IPS DF 19.7 (cell line): Measurements from ENCODE around the gene STON1.
A peak's percentile ranks its signal among the peaks of the same experiment; 100 is the strongest.
"Not testable (repeated sequence)": the region's sequence is repeated elsewhere in the genome, so short reads cannot be mapped to it uniquely, and the experiment has no call there.

Source experiments
- DNase-seq: peaks from one replicate; pipeline ENCODE4 v3.0.0-alpha.2; 2013; ENCODE audit warnings: low read depth, low spot score

STON1 gene

GRCh38 chr2:48530033-48530811 lies at the start of gene STON1:
STON1 (plus strand) TSS chr2:48530154; CDS start chr2:48580634, 50,480 bp downstream.
- DNase-seq, result no peak

DNA sequence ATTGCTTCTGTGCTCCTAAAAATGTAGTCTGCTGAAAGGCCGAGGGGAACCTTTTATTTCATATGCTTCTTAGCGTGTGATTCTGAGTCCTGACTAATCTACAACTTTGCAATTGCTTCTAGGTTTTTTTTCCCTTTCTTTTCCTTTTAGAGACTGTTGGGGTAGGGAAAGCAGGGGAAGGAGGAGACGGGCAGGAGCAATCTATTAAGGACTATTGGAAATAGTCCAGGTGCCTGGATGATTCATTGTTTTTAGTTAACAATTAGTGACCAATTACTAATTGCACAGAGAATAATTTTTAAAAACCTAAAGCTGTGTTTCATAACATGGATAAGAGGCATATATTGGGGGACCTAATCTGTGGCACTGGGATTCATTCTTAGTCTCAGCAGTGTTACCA lies 49.4 kb upstream of the STON1 start:
- DNase-seq, result no peak

DNA sequence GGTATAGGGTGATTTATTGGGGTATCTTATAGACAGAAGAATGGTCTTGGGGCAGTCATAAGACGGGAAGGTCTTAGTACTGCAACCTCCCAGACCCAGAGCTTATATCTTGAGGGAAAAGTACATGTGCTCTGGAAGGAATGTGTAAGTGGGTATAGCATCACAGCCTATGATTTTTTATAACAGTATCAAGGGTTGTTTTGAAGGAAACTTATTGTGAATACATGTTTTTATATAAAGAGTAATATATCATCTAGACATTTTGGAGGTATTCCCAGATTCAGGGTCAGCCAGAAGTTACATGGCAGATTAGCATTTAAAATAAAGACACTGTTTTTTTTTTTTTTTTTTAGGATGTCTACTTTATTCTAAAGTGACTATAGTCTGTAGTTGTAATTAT lies 47.6 kb upstream of the STON1 start:
- DNase-seq, result no peak

GRCh38 chr2:48482769-48483168 lies 47.2 kb upstream of the STON1 start:
- DNase-seq, result no peak

- DNase-seq, result no peak
Measured at GRCh38 chr2:48483506-48483905, 46.4 kb upstream of the STON1 start.

- no peak for DNase-seq
Measured at GRCh38 chr2:48483916-48484315, 46.0 kb upstream of the STON1 start.

- DNase-seq, result no peak
Measured at GRCh38 chr2:48488545-48488944, 41.4 kb upstream of the STON1 start.

- no peak for DNase-seq
Measured at GRCh38 chr2:48496849-48497248, 33.1 kb upstream of the STON1 start.

GRCh38 chr2:48504647-48505327 lies 25.2 kb upstream of the STON1 start:
- no peak for DNase-seq

DNA sequence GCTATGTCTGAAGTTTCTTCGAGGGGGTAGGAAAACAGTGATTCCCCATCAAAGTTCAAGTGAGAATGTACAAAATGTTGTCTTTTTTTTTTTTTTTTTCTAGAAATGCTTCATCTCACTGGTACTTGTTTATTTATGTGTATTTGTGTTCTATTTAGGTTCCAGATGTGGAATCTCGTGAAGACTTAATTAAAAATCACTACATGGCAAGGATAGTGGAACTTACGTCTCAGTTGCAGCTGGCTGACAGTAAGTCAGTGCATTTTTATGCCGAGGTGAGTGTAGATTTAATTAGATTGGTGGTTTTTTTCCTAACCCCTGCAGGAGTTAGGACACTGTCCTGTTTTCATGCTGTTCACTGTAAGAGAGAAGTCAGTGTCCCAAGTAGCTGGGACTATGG lies 22.8 kb upstream of the STON1 start:
- DNase-seq, result no peak

GRCh38 chr2:48508461-48509124 lies 21.4 kb upstream of the STON1 start:
- DNase-seq, result peak; percentile 52

GRCh38 chr2:48510329-48510728 lies 19.6 kb upstream of the STON1 start:
- DNase-seq, result no peak

DNA sequence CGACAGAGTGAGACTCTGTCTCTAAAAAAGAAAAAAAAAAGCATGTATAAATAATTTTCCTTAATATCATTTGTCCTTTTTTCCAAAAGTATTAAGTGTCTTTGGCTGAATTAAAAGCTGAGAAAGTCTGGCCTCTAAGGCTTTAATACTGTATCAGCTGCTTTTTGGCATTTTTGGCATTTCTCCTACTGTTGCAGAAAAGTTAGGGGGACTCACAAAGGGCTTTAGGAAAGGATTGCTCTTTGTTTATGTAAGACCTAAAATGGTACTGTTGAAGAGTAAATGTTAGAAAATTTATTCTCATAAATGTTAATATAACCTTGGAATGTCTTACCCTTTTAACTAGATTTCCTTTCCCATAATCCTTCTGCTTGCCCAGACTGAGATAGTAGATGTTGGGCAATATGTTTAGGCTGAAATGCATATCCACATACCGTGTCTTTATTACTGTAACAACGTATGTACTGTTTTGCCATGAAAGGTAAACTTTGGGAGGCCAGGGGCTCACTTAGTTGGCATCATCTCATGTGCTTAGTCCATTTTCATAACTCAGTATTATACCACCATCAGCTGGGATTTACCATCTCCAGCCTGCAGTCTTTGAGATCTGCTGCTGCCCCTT lies 18.0 kb upstream of the STON1 start:
- DNase-seq, result no peak

DNA sequence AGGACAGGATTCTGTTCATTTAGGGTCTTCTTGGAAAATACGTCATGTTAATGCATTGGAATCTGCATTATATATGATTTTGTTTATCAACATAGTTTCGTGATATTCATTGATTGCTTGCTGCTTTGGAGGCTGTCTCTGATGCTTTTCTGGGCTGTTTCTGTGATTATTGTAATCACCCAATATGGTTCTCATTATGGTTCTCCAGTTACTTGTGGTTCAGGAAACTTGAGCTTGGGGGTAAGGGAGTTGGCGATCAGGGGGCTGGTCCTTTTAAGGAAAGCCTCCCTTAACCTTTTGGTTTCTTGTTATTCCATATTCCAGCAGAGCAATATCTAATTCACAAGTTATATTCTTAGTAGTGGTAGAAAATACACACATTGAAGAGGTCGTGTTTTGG lies 17.4 kb upstream of the STON1 start:
- no peak for DNase-seq

GRCh38 chr2:48514348-48515003 lies 15.5 kb upstream of the STON1 start:
- DNase-seq, result no peak

DNA sequence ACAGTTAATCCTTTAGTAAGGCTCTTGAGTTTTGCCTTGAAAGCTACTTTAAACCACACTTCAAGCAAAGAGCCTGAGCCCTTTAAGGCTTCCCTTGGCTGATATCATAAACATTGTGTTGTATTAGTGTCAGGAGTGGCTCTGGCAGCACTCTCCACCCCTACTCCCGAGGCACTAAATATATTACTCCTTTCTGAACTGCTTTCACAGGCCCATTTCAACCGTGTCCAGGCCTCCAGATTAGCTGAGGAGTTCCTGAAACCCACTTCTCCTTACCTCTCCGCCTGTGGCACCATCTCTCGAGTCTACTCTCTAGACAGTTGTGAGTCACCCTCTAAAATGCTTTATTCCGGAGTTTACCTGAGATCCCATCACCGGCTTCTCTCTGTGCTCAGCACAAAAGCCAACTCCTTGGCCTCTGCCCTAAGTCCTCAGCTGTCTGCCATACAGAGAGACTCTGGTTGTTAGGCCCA lies 14.4 kb upstream of the STON1 start:
- DNase-seq, result no peak

GRCh38 chr2:48519593-48519992 lies 10.4 kb upstream of the STON1 start:
- no peak for DNase-seq

DNA sequence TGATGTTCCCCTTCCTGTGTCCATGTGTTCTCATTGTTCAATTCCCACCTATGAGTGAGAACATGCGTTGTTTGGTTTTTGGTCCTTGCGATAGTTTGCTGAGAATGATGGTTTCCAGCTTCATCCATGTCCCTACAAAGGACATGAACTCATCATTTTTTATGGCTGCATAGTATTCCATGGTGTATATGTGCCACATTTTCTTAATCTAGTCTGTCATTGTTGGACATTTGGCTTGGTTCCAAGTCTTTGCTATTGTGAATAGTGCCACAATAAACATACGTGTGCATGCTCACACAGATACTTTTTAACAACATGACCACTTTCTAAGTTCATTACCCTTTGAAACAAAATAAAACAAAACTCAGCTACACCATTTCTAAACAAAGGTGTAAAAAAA lies 5.2 kb upstream of the STON1 start:
- DNase-seq, result not testable (repeated sequence)

DNA sequence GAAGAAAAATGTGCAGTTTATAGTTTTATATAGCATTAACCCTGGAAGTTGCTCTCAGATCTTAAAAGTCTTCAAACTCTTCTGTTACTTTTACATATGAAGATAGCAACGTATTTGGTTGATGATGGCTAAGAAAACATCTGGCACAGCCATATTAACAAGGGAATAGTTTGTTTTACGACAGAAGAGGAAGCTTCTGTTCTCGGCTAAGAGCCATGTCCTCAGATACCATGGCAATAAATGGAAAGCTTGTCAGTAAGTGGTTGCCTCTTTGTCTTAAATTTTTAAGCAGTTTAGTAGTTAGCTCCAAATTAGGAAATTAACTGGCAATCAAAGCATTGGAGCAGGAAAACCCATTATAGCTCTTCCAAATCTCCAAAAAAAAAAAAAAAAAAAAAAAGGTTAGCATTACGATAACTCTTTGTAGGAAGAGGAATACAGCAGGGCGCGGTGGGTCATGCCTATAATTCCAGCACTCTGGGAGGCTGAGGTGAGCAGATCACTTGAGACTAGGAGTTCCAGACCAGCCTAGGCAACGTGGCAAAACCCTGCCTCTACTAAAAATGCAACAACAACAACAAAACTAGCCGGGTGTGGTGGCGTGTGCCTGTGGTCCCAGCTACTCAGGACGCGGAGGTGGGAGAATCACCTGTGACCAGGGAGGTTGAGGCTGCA lies 4.5 kb upstream of the STON1 start:
- DNase-seq, result no peak

GRCh38 chr2:48527226-48527885 lies 2.6 kb upstream of the STON1 start:
- no peak for DNase-seq
